Measurements from ENCODE around the gene DAB2IP.

Gene DAB2IP

DNA sequence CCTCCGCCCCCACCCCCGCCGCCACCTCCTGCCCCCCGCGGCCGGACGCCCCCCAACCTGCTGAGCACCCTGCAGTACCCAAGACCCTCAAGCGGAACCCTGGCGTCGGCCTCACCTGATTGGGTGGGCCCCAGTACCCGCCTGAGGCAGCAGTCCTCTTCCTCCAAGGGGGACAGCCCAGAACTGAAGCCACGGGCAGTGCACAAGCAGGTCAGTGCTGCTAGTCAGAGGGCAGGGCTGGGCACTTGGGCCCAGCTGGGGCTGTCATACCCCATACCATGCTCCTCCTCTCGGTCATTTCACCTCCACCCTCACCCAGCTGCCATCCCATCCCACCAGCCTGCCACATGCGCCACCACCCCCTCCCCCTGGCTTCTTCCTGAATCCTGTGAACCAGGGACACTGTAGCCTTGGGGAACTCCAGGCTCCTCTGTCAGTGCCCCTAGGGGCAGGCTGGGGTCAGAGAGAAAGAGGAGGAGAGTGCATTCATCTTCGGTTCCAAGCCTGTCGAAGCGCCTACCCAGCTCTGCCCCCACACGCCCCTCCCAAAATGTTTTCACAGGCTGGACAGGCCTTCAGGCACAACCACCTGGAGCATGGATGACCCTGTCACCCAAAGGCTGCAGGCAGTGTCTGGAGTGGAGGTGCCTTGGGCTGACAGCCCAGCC, 122.0 kb downstream of the DAB2IP start:
- no peak overlapping the region for H3K27ac ChIP-seq
- TF ChIP-seq CTCF (conservative IDR thresholded peaks at IDR 0.05) (no peak), ZFX (IDR thresholded peaks at IDR 0.05) (no peak)

DNA sequence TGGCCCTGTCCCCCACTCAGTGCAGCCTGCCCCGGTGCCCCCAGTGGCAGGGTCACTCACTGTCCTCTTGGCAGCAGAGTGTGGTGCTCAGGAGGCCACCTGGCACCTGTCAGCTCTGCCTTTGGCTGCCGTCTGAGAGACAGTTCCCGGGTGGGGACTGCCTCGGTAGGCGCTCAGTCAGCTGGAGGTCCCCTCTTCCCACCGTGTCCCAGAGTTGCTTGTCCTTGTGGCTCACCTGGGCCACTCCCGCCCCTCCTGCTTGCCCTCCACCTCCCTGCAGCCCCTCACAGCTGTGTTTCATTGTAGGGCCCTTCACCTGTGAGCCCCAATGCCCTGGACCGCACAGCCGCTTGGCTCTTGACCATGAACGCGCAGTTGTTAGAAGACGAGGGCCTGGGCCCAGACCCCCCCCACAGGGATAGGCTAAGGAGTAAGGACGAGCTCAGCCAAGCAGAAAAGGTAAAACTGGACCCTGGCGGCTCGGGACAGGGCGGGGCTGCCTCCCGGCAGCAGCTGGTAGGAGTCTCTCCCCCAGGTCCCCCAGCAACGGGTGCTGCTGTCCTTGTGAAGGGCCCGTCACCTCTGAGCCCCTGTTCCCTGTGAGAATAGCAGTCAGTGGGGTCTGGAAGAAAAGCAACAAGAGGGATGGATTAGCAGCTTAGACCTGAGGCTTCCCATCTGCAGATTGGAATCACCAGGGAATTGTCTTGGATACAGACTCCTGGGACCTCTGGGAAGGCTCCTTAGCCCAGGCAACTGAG, 122.7 kb downstream of the DAB2IP start:
- H3K27ac ChIP-seq: no peak overlapping the region
- no peak for TF ChIP-seq ZFX (IDR thresholded peaks at IDR 0.05)
- no peak for TF ChIP-seq CTCF (conservative IDR thresholded peaks at IDR 0.05)

- no peak for TF ChIP-seq CTCF (conservative IDR thresholded peaks at IDR 0.05)
- no peak for TF ChIP-seq ZFX (IDR thresholded peaks at IDR 0.05)
- no peak overlapping the region for H3K27ac ChIP-seq
Measured at GRCh38 chr9:121774715-121775613, 123.5 kb downstream of the DAB2IP start.

DNA sequence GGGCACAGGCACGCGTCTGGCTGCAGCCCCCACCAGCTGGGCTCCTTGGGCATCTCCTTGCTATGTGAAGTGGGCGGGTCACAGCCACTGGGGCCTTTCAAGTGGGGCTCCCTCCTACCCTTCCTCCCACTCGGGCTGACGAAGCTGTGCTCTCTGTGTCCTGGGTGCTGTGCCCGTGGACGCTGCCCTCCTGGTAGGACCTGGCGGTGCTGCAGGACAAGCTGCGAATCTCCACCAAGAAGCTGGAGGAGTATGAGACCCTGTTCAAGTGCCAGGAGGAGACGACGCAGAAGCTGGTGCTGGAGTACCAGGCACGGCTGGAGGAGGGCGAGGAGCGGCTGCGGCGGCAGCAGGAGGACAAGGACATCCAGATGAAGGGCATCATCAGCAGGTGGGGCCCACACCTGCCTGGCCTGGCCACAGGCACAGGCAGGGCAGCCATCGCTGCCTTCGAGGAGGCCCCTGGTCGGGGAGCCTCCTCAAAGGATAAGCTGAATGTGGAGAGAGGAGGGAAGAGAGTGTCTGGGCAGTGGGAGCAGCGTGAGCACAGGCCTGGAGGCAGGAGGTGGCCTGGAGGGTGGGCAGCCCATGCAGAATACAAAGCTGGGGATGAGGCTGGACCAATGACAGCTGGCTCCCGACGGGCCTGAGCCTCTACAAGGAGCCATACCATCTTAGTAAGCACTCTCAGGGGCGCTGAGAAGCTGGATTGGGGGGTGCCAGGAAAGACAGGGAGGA, 124.7 kb downstream of the DAB2IP start:
- TF ChIP-seq CTCF (conservative IDR thresholded peaks at IDR 0.05): no peak
- no peak for TF ChIP-seq ZFX (IDR thresholded peaks at IDR 0.05)

GRCh38 chr9:121776739-121777637, 125.6 kb downstream of the DAB2IP start:
- no peak overlapping the region for H3K27ac ChIP-seq

More for the DNA sequence above, 124.7 kb downstream of the DAB2IP start:
- H3K27ac ChIP-seq: no peak overlapping the region

More at GRCh38 chr9:121776739-121777637, 125.6 kb downstream of the DAB2IP start:
- TF ChIP-seq CTCF (conservative IDR thresholded peaks at IDR 0.05): no peak
- no peak for TF ChIP-seq ZFX (IDR thresholded peaks at IDR 0.05)
